GM03348 (cell line): ENCODE data around the gene JPT1.
"Not testable (repeated sequence)": the region's sequence is repeated elsewhere in the genome, so short reads cannot be mapped to it uniquely, and the experiment has no call there.

Experiments
- DNase-seq: peaks from one replicate; pipeline ENCODE4 v3.0.0; 2012; ENCODE audit warnings: low spot score

The JPT1 gene, protein sequence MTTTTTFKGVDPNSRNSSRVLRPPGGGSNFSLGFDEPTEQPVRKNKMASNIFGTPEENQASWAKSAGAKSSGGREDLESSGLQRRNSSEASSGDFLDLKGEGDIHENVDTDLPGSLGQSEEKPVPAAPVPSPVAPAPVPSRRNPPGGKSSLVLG

DNA sequence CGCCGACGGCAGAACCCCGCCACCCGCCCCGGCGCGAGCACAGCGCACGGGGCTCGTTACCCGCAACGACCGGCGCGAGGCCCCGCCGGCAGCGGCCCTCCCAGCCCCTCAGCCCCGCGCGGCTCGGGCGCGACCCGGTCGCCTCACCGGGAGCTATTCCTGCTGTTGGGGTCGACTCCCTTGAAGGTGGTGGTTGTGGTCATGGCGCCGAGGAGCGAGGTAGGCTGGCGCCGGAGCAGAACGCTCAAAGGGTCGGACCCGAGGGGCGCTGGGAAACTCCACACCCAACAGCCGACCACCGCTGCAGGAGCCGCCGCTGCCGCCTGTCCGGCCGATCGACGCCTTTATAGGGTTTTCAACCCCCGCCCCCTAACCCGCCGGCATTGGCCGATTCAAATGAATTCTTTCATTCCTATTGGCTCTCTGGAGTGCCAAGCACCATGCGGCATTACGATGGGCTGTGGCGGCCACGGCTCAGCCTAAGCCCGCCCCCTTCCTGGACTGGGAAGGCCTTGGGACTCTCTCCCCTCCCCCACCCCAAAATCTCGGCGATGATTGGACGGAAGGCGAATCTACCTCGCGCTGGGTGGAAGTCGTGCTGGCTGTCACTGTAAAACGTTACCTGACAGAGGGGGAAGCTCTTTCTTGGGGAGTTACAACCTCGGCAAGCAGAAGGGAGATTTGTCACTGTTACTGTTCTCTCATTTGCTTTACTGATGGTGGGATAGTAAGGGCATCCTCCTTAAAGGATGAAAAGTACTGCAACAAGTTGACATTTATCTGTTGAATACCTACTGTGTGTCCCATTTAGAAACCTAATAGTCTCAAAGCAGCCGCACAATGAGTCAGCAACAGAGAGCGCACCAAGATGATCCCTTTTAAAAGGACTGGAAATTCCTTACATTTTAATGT, at the start of gene JPT1:
JPT1 (minus strand) TSS at position 318 of the 912 bp plus-strand sequence; CDS start at position 203, 115 bp downstream.
- peak; percentile 99 for DNase-seq

DNA sequence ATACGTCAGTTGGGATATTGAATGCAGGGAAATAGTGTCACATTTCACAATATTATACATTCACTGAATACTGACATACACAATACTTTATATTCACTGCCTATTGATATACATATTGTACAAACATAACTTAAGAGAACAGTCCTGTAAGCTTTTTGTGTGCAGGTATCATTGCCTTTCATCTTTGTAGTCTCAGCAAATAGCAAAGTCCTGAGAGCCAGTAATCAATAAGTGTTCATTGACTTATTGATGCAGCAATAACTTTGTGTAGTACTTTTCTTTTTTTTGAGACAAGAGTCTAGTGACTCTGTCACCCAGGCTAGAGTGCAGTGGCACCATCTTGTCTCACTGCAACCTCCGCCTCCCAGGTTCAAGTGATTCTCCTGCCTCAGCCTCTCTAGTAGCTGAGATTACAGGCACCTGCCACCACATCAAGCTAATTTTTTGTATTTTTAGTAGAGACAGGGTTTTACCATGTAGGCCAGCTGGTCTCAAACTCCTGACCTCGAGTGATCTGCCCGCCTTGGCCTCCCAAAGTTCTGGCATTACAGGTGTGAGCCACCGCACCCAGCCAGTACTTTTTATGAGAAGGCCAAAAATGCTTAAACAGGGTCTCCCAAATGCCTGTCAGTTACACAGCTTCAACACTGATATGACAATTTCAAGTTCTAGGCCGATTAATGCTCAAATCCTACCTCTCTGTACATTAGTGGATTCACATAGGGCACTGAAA, 45.7 kb upstream of the JPT1 start:
- no peak for DNase-seq

DNA sequence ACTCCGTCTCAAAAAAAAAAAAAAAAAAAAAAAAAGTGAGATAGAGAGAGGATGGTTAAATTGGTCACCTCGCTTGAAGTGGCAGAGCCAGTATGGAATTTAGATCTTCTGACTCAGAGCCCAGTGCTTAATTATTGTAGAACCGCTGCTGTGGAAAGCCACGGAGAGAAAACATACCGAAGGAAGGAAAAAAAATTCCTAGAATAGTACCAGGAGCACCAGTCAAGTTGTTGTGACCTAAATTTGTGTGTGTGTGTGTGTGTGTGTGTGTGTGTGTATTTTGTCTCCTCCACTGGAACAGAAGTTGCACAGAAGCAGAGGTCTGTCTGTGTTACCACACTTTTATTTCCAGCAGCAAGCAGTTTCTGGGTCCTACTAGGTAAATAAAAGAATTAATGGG, 40.6 kb upstream of the JPT1 start:
- DNase-seq = no peak

GRCh38 chr17:75191584-75191983, 37.3 kb upstream of the JPT1 start:
- no peak for DNase-seq

GRCh38 chr17:75188614-75189013, 34.3 kb upstream of the JPT1 start:
- DNase-seq = no peak

DNA sequence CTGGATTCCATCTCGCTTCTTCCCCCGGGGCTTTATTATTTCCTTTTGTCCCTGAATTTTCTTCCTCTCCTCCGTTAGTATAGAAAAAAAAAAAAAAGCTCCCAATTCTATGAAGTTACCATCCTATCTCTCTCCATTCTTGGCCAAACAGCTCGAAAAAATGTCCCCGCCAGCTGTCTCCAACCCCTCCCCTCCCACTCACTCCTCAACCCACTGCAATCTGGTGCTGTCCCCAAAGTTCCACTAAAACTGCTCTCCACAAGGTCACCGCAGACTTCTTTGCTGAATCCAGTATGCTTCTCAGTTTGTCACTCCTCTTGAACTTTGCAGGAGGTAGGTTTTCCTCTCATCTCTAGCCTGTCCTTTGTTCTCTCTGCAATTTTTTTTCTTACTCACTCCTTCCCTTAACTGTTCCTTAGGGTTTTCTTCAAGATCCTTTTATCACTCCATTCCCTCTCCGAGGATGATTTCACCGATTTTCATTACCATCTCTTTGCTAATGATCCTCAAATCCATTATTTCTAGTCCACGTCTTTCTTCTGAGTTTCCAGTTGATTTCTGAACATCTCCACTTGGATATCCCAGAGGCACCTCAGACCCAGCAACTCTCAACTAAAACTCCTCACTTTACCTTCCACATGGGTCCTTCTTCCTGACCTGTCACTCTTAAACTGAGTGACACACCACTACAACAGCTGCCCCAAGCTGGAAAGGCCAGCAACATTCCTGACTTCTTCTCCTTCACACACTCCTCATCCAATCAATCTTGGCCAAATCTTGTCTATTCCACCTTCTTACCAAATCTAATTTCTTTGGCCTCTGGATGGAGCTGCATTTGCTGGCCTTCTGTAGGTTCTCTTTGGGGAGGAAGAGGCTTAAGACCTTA, 29.9 kb upstream of the JPT1 start:
- no peak for DNase-seq

DNA sequence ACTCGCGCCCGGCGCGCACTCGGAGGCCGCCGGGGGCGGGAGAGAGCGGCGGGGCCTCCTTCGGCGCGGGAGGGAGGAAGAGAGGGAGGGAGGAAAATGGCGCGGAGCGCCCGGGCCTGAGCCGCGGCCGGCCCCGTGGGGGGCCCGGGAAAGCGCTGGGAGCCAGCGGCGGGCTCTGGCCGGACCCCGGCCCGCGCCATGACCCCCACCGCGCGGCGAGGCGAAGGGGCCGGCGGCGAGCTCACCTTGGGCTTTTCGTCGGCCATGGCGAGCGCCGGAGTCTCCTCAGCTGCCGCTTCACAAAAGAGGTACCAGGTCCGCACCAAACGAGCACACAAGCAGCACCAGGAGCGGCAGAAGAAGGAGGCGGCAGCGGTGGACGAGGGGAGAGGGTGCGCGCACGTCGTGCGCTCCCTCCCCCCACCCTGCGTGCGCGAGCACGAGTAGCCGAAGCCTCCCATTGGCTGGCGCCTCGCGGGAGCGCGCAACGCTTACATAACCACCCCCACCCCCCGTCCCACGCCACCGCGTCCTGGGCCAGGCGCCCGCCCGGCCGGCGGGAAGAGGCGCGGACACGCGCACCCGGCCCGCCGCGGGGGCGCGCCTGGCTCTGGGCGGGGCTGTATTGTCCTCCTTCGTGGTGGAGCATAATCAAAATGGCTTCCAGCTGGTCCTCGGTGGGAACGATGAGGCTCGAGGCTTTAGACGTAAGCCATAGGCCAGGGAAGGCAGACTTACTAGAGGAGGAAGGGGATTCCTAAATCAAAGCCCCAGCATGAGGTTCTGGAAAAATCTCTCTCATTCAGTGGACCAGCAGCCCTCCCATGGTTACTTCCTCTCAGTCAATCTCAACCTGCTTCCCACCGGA, 28.5 kb upstream of the JPT1 start, which contains the start of gene SUMO2:
SUMO2 (minus strand) TSS at position 391 of the 868 bp plus-strand sequence; CDS start at position 266, 125 bp downstream.
- DNase-seq = peak; percentile 100

DNA sequence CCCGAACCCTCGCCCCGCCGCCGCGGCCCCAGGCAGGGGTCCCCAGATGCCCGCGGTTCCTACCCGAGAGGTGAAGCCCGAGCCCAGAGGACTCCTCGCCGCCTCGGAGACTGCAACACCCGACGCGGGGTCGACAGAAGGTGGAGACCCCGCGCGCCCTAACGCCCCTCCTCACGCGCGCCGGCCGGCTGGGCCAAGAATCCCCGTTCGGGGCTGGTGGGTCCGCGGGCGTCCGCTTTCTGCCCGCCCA, 27.9 kb upstream of the JPT1 start:
- DNase-seq = no peak

DNA sequence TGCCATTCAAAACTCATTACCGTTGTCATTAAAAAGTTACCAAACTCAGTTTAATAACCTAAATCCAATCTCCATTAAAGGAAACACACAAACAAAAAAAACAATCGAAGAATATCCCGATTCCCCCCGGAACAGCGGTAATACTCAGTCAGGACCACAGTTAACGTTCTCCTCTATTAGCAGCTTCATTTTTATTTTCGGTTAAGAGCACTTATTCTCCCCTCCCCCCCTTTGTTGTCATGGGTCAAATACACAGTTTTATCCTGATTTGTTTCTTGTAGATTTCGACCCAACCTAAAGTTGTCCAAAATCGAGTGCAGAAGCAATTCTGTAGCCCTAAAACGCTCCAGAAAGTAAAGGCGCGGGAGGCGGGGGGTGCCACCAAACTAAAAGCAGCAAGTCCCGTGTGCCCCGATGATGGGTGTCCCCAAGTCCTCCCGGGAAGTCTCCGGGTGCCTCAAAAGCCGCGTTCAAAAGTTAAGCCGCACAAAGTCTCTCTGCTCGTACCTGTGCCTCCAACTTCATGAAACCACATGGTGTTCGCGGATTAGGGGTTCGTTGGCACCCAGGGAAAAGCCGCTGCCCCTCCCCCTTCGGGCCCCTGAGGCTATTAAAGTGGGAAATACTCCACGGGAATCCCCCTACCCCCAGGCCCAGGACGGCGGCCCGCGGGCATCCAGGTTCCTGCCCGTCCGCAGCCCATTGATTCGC, 27.5 kb upstream of the JPT1 start:
- peak; percentile 23 for DNase-seq

DNA sequence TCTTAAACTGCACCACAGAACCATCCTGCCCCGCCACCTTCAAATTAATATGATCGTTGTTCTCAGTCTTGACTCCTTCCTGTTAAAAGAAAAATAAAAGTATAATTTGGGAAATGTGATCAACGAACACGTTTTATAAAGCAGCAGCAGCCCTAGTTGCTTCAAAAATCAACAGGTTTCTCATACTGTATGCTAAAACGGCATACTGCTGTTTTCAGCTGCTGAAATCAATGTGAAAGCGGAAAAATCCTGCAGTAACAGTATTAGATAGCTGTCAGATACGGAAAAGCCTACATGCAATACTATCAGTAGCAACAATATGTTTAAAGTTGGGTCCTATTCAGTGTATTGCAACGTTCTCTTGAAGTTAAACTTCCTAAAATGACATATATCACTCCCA, 26.8 kb upstream of the JPT1 start:
- no peak for DNase-seq

DNA sequence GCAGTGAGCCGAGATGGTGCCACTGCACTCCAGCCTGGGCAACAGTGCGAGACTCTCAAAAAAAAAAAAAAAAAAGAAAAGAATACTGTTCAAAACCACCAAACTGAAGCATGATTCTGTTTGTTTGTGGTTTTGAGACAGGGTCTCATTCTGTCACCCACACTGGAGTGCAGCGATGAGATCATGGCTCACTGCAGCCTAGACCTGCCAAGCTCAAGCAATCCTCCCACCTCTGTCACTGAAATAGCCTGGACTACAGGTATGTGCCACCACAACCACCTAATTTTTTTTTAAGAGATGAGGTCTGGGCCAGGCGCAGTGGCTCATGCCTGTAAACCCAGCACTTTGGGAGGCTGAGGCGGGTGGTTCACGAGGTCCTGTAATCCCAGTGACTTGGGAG, 24.1 kb upstream of the JPT1 start:
- no peak for DNase-seq

DNA sequence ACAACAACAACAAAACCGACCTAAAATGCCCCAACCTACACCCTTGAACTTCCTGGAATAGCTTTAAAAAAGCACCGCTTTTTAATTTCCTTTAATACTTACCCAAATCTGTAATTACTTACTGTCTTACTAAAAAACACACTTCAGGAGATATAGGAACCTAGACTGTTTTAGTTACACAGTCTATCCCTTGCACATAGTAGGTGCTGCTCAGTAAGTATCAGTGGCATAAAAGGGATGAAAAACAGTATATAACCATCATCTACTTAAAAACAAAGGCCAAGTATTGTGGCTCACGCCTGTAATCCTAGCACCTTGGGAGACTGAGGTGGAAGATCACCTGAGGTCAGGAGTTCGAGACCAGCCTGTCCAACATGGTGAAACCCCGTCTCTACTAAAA, 22.3 kb upstream of the JPT1 start:
- DNase-seq = no peak

GRCh38 chr17:75174996-75175395, 20.7 kb upstream of the JPT1 start:
- DNase-seq = no peak

GRCh38 chr17:75173526-75173925, 19.2 kb upstream of the JPT1 start:
- no peak for DNase-seq

DNA sequence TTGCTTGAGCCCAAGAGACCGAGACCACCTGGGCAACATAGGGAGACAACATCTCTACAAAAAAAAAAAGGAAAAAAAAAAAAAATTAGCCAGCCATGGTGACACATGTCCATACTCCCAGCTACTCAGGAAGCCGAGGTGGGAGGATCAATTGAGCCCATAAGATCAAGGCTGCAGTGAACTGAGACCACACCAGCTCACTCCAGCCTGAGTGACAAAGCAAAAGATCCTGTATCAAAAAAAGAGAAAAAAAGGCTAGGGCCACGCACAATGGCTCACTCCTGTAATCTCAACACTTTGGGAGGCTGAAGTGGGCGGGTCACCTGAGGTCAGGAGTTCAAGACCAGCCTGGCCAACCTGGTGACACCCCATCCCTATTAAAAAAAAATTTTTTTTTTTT, 14.7 kb upstream of the JPT1 start:
- no peak for DNase-seq

- DNase-seq = not testable (repeated sequence)
Measured at GRCh38 chr17:75164606-75165005, 10.3 kb upstream of the JPT1 start.

- DNase-seq = no peak
Measured at GRCh38 chr17:75163074-75163473, 8.8 kb upstream of the JPT1 start.

GRCh38 chr17:75160211-75160610, 5.9 kb upstream of the JPT1 start:
- no peak for DNase-seq

DNA sequence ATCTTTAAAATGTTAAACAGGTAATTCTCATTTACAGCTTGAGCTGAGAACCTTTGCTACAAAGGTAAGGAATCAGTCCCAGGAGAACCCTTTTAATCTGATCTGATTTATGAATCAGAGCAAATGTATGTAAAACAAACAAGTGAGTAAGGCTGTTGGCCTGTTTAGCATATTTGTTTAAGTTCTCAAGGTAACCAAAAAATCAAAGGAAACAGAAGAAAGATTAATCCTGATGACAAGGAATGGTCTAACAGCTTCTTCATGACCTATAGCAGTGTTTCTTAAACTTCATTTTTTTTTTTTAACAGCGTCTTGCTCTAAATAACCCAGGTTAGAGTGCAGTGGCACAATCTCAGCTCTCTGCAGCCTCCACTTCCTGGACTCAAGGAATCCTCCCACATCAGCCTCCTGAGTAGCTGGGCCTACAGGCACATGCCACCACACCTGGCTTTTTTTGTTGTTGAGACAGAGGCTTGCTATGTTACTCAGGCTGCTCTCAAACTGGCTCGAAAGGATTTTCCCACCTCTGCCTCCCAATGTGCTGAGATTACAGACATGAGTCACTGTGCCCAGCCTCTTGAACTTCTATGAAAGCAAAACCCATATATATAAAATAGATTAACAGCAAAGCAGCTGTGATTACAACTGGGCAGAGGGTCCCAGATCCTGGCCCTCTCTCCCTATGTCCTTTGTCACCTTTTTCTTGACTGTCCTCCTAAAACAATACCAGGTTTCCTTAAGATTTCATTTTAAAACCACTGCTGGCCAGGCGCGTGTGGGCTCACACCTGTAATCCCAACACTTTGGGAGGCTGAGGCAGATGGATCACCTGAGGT, 5.1 kb upstream of the JPT1 start:
- no peak for DNase-seq

- DNase-seq = not testable (repeated sequence)
Measured at GRCh38 chr17:75158480-75158879, 4.2 kb upstream of the JPT1 start.
